ENCODE data around the gene MIF.

- TF ChIP-seq POLR2AphosphoS5 (IDR thresholded peaks at IDR 0.05; ENCODE audit: low read depth, low read length), result no peak
- TF ChIP-seq, protein P1, sequence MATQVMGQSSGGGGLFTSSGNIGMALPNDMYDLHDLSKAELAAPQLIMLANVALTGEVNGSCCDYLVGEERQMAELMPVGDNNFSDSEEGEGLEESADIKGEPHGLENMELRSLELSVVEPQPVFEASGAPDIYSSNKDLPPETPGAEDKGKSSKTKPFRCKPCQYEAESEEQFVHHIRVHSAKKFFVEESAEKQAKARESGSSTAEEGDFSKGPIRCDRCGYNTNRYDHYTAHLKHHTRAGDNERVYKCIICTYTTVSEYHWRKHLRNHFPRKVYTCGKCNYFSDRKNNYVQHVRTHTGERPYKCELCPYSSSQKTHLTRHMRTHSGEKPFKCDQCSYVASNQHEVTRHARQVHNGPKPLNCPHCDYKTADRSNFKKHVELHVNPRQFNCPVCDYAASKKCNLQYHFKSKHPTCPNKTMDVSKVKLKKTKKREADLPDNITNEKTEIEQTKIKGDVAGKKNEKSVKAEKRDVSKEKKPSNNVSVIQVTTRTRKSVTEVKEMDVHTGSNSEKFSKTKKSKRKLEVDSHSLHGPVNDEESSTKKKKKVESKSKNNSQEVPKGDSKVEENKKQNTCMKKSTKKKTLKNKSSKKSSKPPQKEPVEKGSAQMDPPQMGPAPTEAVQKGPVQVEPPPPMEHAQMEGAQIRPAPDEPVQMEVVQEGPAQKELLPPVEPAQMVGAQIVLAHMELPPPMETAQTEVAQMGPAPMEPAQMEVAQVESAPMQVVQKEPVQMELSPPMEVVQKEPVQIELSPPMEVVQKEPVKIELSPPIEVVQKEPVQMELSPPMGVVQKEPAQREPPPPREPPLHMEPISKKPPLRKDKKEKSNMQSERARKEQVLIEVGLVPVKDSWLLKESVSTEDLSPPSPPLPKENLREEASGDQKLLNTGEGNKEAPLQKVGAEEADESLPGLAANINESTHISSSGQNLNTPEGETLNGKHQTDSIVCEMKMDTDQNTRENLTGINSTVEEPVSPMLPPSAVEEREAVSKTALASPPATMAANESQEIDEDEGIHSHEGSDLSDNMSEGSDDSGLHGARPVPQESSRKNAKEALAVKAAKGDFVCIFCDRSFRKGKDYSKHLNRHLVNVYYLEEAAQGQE (IDR thresholded peaks at IDR 0.05; ENCODE audit: insufficient read depth in 1 of 2, low read depth in 2 of 2, low read length in 2 of 2), result no peak
- no peak for TF ChIP-seq SIN3A (IDR thresholded peaks at IDR 0.05; ENCODE audit: borderline replicate concordance, insufficient read depth, low read length)
- TF ChIP-seq TAF1 (IDR thresholded peaks at IDR 0.05; ENCODE audit: borderline replicate concordance, insufficient read depth, low read length), result no peak
These were observed 46.8 kb upstream of the MIF start for GRCh38 chr22:23847310-23847920.
